Superior temporal gyrus (tissue), 1 donor: ENCODE measurements around the gene FANCD2.
"Not testable (repeated sequence)": the region's sequence is repeated elsewhere in the genome, so short reads cannot be mapped to it uniquely, and the experiment has no call there.

Experiments used
- DNase-seq: peaks from one replicate; pipeline ENCODE4 v3.0.0-alpha.2; 2016; ENCODE audit errors: extremely low spot score

The FANCD2 gene

GRCh38 chr3:10012106-10012505, 14.1 kb upstream of the FANCD2 start:
- DNase-seq: no peak

GRCh38 chr3:10015461-10015904, 10.8 kb upstream of the FANCD2 start:
- DNase-seq: peak; percentile 78

GRCh38 chr3:10017636-10018292, 8.5 kb upstream of the FANCD2 start:
- no peak for DNase-seq

- not testable (repeated sequence) for DNase-seq
Measured at GRCh38 chr3:10018806-10019205, 7.4 kb upstream of the FANCD2 start.

DNA sequence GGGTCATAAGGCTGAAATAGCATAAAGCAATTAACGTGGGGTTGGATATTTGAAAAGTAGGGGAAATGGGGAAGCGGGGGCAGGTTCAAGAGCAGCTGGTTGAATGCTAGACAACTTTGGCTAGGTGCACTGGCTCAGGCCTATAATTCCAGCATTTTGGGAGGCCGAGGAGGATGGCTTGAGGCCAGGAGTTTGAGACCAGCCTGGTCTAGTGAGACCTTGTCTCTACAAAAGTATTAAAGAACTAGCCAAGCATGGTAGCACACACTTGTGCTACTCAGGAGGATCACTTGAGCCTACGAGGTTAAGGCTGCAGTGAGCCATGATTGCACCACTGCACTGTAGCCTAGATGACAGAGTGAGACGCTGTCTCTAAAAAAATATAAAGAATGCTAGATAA, 6.9 kb upstream of the FANCD2 start:
- no peak for DNase-seq

DNA sequence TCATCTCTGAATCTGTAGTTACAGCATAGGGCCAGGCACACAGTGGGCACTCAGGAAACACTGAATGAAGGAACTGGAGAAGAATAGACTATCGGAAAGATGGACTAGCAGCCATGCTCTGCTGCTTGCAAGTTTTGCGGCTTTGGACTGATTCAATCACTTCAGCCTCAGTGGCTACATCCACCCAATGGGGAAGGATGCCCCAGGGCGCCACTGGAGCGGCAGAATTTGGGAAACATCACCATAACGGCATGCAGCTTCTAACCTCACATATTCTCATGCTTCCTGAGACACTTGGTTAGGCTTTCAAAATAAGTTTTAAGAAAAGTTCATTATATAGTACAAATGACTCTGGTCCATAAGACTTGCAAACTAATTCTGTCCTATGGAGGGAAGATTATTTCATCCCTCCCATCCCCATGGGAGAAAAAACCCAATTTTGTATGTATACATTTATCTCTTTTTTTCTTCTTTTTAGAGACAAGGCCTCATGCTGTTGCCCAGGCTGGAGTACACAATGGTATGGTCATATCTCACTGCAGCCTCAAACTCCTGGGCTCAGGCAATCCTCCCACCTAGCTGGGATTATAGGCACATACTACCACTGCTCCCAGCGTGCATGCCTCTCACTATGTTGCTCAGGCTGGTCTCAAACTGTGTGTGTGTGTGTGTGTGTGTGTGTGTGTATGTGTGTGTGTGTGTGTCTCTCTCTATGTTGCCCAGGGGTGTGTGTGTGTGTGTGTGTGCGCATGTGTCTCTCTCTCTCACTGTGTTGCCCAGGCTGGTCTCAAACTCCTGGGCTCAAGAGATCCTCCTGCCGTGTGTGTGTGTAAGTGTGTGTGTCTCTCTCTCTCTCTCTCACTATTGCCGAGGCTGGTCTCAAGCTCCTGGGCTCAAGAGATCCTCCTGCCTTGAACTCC, 4.1 kb upstream of the FANCD2 start:
- DNase-seq: no peak

DNA sequence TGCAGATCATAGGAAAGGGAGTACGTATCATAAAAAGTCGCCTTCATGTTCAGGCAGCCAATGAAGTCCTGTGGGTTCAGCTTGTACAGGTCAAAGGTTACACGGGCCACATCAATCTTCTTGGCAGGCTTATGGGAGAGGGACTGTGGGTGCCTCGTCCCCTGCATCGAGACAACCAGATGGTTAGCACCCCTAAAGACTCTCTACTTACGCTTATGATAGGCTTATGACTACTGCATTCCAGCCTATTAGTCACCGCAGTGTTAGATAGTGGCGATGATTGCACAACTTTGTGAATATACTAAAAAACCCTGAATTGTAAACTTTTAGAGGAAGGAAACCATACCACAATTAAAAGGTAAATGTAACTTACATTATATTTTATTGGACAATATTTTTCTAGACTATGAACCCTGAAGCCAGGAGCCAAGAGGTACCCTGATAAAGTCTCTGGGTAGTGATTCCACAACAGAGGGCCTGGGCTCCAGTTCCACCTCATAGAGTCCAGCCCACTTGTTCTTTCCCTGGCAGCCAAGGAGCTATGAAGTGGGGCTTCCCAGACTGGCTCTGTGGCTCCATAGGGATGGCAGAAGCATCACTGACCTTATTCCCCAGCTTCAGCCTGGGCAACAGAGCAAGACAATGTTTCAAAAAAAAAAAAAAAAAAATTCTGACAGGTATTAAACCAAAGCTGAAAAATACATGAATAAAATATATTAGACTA, 2.5 kb upstream of the FANCD2 start:
- no peak for DNase-seq

DNA sequence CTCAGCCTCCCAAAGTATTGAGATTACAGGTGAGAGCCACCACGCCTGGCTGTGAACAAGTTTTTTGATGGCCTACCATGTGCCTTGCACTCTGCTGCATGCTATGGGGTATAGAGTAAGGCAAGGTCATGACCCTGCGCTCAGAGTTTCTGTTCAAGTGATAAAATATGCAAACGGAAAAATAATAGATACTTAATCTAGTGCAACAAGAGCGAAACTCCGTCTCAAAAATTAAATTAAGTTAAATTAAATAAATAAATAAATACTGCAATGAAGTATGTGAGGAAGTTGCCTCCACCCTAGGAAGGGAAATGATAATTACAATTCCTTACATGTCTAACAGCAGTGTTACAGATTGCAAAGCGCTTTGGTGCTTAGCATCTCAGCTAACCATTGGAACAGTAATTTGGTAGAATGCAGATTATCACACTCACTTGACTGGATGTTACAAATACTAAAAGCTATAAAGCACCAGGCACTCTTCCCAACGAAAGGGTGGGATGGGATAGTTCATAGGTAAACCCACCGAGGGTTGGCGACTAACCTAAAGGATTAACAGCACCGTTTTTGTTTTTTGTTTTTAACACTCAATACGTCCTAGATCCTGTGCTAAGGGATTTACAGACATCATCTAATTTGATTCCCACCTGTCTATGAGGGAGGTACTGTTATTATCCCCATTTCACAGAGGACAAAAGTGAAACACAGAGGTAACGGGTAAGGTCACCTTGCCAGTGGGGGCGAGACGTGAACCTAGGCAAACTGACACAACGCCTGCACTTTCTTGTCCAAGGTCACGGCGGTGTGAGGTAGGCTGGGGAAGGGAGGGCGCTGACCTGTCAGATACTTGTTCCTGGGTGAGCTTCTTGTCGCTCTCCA, 793 bp upstream of the FANCD2 start:
- no peak for DNase-seq

DNA sequence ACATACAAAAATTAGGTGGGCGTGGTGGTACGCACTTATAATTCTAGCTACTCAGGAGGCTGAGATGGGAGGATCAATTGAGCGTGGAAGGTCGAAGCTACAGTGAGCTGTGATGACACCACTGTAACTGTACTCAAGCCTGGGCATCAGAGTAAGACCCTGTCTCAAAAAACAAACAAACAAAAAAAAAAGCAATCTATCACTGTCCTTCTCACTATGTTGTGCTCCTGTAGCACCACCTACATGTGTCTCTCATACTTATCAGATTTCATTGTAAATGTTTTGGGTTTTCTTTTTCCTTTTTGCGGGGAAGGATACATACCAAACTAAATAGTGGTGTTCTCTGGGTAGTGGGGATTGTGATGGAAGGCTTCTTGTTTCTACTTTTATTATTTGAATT, 14.8 kb downstream of the FANCD2 start:
- no peak for DNase-seq

- DNase-seq: no peak
Measured at GRCh38 chr3:10047876-10048275, 21.6 kb downstream of the FANCD2 start.

DNA sequence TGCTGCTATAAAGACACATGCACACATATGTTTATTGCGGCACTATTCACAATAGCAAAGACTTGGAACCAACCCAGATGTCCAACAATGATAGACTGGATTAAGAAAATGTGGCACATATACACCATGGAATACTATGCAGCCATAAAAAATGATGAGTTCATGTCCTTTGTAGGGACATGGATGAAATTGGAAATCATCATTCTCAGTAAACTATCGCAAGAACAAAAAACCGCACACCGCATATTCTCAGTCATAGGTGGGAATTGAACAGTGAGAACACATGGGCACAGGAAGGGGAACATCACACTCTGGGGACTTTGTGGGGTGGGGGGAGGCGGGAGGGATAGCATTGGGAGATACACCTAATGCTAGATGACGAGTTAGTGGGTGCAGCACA, 26.8 kb downstream of the FANCD2 start:
- not testable (repeated sequence) for DNase-seq

DNA sequence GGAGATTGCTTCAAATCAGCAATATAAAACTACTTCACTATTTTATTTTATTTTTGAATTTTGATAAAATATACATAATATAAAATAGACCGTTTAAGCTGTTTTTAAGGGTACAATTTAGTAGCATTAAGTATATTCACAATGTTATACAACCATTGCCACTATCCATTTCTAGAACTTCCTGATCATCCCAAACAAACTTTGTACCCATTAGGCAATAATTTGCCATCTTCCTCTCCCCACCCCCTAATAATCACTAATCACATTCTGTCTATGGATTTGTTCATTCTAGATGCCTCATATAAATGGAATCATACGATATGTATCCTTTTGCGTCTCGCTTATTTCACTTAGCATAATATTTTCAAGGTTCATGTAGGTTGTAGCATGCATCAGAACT, 28.9 kb downstream of the FANCD2 start:
- no peak for DNase-seq

- not testable (repeated sequence) for DNase-seq
Measured at GRCh38 chr3:10070077-10070476, 43.8 kb downstream of the FANCD2 start.

- DNase-seq: no peak
Measured at GRCh38 chr3:10074666-10075065, 48.4 kb downstream of the FANCD2 start.

GRCh38 chr3:10081871-10082270, 55.6 kb downstream of the FANCD2 start:
- DNase-seq: peak; percentile 60

DNA sequence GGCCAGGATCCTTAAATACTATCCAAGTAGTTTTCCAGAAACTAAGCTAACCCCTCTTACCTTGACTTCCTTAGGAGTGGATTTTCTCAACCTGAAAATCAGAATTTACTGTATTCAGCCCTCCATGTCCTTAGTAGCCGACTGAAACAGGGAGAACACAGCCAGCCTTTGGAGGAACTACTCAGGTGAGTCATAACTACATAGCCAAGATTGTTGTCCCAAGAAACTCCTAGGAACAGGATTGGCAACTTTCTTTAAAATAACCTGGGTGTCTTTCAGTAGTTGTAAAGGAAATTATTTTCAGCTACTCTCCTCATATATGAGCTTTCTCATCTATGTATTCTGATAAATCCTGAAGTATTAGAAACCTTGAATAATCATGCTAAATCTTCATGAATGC, 59.5 kb downstream of the FANCD2 start:
- no peak for DNase-seq

DNA sequence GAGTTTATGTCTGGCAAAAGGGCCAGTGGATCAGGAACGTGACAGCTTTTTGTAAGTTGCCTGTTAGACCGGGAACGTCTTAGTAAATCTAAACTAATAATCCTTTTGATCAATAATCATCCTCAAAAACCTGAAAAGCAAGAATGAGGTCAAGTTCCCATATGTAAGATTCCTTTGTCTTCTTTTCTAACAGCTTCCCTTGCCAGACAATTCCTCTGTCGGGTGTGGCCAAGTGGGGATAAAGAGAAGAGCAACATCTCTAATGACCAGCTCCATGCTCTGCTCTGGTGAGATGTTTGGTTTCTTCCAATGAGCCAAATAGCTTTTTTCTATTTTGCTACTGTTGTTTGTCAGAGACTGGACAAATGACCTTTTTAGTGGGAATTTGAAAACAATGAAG, 62.0 kb downstream of the FANCD2 start:
- DNase-seq: no peak

DNA sequence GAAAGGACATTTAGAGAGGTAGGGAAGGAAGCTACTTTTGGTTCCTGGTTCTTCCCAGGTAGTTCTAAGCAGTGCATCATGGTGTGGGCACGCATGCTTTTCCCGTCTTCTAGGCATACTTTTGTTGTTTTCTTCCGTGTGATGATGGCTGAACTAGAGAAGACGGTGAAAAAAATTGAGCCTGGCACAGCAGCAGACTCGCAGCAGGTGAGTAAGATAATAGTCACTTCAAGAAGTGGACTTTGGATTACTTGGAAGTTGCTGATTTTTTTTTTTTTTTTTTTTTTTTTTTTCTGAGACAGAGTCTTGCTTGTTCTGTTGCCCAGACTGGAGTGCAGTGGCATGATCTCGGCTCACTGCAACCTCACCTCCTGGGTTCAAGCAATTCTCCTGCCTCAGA, 63.9 kb downstream of the FANCD2 start:
- DNase-seq: no peak

DNA sequence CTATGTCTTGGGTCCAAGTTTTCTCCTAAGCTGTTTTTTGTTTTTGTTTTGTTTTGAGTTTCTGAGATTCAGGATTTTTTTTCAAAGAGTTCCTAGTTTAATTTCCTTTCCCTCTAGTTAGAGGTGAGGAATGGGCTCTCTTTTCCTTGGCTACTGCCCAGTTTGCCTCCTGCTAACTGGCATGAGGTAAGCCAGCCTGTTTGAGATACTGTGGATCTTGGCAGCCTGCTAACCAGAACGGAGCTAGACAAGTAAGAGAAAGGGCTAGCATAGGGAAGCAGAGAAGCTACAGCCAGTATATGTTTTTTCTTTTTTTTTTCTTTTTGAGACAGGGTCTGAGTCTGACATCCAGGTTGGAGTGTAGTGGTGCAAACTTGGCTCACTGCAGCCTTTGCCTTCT, 64.5 kb downstream of the FANCD2 start:
- DNase-seq: not testable (repeated sequence)

DNA sequence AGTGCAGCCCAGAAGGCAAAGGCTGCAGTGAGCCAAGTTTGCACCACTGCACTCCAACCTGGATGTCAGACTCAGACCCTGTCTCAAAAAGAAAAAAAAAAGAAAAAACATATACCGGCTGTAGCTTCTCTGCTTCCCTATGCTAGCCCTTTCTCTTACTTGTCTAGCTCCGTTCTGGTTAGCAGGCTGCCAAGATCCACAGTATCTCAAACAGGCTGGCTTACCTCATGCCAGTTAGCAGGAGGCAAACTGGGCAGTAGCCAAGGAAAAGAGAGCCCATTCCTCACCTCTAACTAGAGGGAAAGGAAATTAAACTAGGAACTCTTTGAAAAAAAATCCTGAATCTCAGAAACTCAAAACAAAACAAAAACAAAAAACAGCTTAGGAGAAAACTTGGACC, 65.2 kb downstream of the FANCD2 start:
- DNase-seq: not testable (repeated sequence)

DNA sequence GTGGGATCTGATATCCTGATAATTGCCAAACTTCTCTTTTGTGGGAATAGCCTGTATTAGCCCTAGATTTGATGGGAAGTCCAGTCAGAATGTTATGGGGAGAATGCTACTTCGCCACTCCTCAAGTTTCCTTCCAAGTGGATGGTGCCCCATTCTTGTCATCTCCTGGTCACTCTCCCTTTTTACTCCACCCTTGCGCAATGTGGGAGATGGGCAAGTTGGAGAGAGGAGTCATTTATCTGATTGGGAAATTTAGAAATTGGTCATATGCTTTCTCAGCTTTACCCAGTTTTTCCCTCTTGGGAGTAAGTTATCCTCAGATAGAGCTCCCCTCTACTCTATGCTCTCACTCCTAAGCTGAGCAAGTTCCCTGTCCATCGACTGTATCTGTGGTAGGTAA, 67.4 kb downstream of the FANCD2 start:
- DNase-seq: no peak
